ENCODE measurements around the gene DIPK2B.

DNA sequence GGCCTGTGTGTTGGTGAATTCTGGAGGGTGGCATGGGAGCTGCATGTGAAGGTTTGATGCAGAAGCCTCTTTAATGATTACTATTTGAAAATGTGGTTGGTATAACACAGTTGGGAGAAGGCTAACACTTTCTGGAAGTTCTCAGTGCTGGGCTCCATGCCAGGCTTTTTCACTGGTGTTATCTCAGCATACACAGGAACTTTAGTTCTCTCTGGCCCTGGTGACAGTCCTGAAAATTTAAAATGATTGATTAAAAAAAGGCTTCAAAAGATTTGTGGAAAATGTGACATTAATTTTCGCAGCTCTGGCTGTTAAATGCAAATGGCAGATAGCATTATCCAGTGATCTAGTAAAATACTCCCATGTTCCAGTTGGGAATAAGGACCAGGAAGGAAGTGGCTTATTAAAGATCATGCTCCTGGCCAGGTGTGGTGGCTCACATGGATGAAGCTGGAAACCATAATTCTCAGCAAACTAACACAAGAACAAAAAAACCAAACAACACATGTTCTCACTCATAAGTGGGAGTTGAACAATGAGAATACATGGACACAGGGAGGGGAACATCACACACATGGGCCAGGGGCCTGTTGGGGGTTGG, 36.6 kb downstream of the DIPK2B start:
- TF ChIP-seq, protein P1, sequence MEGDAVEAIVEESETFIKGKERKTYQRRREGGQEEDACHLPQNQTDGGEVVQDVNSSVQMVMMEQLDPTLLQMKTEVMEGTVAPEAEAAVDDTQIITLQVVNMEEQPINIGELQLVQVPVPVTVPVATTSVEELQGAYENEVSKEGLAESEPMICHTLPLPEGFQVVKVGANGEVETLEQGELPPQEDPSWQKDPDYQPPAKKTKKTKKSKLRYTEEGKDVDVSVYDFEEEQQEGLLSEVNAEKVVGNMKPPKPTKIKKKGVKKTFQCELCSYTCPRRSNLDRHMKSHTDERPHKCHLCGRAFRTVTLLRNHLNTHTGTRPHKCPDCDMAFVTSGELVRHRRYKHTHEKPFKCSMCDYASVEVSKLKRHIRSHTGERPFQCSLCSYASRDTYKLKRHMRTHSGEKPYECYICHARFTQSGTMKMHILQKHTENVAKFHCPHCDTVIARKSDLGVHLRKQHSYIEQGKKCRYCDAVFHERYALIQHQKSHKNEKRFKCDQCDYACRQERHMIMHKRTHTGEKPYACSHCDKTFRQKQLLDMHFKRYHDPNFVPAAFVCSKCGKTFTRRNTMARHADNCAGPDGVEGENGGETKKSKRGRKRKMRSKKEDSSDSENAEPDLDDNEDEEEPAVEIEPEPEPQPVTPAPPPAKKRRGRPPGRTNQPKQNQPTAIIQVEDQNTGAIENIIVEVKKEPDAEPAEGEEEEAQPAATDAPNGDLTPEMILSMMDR (IDR thresholded peaks at IDR 0.05): no peak
- no peak for TF ChIP-seq POLR2A (IDR thresholded peaks at IDR 0.05)

Data from lower leg skin (tissue), 3 donors.